HG03135 (cell line): ENCODE measurements around the gene KYAT1.
"Not testable (repeated sequence)": the region's sequence is repeated elsewhere in the genome, so short reads cannot be mapped to it uniquely, and the experiment has no call there.

ENCODE experiments used
- ATAC-seq: cut with Tn5 transposase; IDR thresholded peaks from one replicate; pipeline ENCODE4 v1.9.1; 2021; ENCODE audit warnings: mild to moderate bottlenecking, moderate library complexity; ENCODE audit not compliant: unreplicated experiment

The KYAT1 gene

DNA sequence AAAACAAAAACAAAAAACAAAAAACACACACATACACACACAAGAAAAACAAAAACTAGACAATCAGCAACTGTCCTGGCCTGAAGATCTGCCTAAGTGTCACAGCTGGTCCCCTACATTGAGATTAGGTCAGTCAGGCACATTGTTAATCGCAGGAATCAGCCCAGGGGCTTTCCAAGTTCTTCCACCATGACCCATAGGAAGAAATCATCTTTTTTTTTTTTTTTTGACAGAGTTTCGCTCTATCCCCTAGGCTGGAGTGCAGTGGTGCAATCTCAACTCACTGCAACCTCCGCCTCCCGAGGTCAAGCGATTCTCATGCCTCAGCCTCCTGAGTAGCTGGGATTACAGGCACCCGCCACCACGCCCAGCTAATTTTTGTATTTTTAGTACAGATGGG, 38.6 kb downstream of the KYAT1 start:
- not testable (repeated sequence) for ATAC-seq

DNA sequence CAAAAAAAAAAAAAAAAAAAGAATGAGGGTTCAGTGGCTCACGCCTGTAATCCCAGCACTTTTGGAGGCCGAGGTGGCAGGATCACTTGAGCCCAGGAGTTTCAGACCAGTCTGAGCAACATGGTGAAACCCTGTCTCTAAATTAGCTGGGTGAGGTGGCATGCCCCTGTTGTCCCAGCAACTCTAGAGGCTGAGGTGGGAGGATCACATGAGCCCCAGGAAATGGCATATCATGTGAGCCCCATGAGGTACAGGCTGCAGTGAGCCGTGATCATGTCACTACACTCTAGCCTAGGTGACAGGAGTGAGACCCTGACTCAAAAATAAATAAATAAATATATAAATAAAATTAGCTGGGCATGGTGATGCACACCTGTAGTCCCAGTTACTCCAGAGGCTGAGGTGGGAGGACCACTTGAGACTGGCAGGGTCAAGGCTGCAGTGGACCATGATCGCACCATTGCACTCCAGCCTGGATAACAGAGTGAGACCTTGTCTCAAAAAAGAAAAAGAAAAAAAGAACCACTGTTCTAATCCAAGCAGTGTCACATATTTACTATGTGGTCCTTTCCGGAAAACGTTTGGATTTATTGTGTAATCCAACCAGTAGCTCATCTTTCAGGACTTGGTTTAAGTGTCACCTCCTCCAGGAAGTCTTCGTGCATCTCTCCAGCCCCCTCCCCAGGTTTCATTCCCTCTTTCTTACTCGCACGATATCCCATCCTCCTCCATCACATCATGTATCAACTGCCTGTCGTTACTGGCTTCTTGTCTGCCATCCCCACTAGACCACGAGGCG, 39.9 kb downstream of the KYAT1 start:
- ATAC-seq = no peak

DNA sequence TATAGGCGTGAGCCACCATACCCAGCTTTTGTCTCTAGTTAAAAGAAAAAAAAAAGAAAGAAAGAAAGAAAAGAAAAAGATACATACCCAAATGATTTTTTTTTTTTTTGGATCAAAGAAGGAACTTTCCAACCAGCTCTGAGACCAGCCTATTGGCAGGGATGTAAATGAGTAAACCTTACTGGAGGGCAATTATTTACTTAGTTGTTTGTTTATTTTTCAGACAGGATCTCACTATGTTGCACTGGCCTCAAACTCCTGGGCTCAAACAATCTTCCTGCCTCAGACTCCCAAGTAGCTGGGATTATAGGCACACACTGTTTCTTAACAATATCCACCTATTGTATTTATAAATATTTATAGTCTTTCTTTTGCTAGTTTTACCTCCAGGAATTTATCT, 41.2 kb downstream of the KYAT1 start:
- ATAC-seq = no peak

DNA sequence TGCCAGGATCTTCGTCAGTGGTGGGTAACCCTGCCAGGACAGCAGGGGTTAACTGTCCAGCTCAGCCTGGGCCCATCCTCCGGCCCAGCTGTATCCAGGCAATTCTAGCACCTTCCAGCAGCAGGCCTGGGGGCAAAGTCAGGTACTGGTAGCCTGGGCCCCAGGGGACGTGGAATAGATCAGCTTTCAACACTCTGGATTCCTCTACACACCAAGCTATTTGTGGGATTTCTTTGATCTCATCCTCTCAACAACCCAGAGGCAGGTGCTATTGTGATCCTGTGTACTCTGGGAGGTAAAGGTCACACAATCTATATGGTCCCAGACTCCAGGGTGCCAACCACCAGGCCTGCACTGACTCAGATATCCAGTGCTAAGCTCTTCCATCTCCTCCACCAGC, 43.4 kb downstream of the KYAT1 start:
- ATAC-seq = no peak

DNA sequence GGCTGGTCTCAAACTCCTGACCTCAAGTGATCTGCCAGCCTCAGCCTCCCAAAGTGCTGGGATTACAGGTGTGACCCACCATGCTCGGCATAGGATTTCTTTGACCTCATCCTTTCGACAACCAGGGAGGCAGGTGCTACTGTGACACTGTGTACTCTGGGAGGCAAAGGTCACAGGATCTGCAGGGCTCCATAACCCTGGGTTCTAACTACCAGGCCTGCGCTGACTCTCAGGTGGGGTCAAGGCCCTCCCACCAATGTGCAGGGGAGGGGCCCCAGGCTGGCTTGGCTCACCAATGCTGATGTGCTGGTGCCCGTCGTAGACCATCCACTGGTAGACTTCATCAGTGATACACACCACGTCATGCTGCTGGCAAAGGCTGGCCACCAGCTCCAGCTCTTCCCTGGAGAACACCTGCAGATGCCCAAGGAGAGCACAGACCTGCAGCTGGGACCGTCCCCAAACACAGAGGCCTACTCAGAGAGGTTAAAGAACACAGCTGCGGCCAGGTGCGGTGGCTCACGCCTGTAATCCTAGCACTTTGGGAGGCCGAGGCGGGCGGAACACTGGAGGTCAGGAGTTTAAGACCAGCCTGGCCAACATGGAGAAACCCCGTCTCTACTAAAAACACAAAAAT, 45.1 kb downstream of the KYAT1 start:
- ATAC-seq = no peak

DNA sequence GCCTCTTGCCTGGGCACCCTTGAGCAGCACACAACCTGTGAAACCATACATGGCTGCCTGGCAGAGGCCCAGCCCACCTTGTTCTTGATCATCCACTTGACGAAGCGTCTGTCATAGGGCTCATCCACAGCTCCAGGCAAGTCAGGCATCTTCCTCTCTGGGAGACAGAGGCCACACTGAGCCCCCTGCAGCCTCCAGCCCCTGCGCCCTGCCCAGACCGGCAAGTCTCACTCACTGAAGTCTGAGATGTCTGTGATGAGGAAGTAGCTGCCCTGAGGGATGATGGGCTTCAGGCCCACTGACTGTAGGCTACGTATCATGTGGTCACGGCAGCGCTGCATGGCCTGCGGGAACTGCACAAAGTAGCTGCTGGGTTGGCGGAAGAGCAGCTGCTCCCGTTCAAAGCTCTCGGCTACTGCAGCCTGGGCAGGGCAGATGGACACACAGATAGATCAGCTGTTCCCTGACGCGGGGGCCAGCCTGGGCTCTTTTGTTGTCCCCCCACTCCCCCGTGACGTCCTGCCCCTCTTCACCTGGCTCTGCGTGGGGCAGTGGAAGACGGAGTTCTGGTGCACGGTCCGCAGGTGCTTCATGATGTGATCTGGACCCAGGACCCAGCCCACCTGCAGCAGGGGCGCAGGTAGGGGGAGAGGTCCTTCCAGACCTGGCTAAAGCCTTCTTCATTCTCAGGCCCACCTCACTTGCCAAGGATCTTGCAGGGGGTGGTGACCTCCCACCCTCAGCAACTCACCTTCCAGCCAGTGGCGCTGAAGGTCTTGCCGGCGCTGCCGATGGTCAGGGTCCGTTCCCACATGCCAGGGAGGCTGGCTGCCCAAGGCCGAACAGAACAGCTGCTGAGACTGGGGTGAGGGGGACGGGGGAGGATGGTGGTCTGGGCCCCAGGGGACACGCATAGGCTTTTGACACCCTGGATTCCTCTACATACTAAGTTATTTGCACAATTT, 46.2 kb downstream of the KYAT1 start:
- no peak for ATAC-seq

DNA sequence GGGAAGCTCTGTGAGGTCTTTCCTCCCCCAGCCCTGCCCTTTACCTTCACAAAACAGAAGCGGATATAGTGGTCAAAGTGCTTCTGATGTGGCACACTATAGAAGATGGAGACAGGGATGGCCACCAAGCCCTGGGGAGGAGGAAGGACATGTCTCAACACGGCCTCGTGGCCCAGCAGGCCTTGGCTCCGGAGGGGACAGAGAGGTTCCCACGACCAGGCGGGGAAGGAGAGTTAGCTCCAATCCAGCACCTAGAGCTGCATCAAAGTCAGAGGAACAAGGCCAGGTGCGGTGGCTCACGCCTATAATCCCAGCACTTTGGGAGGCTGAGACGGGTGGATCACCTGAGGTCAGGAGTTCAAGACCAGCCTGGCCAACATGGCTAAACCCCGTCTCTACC, 48.1 kb downstream of the KYAT1 start:
- no peak for ATAC-seq

DNA sequence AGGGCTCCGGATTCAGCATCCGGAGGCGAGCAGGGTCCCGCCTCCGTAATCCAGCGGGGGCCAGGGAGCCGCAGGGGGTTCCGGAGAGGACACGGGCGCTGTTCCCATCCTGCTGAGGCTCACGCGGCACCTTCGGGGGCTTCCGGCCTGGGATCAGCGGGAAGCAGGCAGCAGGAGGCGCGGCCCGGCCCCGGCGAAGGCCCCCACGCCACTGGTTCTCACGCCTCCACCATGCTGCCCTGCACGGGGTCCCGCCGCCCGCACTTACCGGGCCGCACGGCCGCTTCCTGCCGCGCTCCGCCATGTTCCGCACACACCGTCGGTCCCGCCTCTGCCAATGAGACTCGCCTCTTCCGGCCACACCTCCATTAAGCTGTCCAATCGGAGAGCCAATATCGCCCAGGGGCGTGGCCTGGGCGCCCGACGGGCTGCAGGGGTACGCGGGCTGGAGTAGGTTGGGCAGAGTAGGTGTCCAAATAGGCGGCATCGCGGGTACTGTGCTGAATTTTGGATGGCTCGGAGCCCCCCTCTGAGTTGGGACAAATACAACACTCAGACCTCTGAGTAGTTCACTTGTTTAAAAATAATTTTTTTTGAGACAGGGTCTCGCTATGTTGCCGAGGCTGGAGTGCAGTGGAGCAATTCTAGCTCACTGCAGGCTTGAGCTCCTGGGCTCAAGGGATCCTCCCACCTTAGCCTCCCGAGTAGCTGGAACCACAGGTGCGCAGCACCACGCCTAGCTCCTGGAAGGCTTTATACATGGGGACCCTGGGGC, 52.1 kb downstream of the KYAT1 start, which contains the start of gene SPOUT1:
Gene SPOUT1 (minus strand): TSS at position 318 of the 775 bp plus-strand sequence. CDS start 14 bp downstream, at position 304.
- ATAC-seq = peak; percentile 98

DNA sequence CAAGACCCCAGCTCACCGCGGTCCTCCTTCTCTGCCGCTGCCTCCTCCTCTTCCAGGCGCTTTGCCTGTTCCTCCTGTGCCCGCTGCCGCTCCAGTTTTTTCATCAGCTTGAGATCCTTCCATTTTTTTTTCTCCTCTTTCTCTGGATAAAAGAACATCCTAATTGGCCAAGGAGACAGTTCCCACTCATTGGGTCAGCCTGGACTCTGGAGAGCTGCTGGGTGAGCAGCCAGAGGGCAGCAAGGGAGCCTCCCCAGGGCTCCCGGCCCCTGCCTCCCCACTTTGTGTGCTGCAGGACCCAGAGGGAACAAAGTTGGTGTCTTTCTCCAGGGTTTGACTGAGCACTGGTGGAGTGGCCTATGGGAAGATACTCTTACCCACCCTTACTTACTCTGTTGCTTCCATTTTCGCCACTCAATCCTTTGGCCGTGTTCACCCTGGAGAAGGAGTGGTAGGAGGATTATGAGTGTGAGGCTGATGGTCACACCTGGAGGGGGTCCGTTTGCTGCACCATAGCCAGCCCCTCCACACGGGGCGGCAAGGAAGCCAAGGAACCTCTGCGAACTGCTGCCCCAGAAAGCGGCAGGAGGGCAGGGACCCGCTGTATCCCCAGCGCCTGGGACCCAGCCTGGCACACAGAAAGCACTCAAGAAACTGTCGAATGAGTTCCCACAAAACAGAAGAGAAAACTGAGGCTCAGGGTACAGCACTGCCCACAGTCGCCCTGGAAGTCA, 52.9 kb downstream of the KYAT1 start:
- peak; percentile 7 for ATAC-seq

DNA sequence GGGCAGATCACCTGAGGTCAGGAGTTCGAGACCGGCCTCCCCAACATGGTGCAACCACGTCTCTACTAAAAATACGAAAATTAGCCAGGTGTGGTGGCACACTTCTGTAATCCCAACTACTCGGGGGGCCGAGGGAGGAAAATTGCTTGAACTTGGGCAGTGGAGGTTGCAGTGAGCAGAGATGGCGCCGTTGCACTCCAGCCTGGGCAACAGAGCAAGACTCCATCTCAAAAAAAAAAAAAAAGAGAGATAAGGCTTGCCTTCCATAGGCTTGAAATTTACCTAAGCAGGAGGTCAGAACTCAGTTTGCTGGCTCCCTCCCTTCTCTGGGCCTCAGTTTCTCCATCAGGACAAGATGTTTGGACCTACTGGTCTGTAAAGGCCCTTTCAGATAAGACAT, 53.5 kb downstream of the KYAT1 start:
- no peak for ATAC-seq

DNA sequence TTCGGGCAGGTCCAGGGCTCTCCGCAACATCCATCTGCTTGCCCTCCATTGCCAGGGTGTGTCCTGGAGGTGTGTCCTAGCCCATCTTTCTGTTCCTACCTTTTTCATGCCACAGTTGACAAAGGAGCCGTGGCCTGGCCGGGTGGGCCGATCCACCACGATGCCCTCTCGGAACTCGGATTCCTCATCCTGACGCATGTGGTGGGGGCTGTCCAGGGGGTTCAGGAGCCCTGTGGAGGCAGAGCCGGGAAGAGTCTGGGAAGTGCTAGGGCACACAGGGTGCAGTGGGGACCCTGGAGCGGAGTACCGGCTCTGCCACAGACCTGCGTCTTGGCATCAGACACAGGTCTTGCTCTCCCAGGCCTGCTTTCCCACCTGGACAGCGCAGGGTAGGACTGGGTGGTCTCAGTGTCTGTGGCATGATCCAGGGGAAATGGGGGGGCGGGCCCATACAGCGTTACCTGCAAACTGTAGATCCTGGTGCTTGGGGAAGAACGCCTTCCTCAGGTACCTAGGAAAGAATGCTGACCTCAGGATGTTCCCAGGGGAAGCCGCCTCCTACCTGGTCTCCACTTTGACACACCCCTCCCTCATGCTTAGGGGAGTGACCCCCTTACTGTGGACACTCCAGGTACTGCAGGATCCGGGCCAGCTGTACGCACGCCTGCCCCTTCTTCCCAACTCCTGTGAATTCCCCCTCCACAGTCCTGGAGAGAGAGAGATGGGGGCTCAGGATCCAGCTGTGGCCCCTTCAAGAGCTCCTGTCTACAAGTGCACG, 55.6 kb downstream of the KYAT1 start:
- ATAC-seq = no peak

DNA sequence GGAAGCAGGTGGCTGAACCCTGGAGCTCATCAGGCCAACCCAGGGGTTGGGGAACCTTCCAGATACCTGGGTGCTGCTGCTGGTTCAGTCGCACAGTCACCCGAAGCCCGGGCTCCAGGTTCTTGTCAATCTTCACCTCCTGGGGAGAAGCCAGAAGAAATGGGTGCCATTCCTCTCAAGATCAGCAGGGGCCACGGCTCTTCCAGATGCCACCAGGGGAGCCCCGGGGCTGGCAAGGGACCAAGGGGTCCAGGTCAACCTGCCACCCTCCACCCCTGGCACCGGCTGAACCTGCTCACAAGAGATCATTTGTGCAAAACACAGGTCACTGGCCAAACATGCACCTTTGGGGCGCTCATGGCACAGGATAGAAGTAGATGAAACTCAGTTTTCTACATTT, 56.8 kb downstream of the KYAT1 start:
- ATAC-seq = no peak

DNA sequence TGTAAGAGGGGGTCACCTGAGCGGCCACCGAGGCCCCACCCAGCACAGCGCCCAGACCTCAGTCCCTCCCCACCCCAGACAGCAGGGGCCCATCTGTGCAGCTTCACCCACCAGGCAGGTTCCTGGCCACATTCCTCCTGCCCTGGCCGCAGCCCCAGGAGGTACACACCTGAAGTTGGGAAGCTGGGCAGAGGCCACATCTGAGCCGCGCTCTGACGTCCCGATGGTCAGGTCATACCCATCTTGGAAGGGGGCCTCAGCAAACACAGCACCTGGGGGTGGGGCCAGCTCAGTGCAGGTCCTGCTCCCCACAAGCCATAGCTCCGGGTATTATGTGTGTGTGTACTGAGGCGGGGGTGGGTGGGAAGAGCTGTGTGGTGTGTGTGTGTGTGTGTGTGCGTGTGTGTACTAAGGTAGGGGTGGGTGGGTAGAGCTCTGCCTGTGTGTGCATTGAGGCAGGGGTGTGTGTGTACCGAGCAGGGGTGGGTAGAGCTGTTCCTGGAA, 57.8 kb downstream of the KYAT1 start:
- no peak for ATAC-seq

DNA sequence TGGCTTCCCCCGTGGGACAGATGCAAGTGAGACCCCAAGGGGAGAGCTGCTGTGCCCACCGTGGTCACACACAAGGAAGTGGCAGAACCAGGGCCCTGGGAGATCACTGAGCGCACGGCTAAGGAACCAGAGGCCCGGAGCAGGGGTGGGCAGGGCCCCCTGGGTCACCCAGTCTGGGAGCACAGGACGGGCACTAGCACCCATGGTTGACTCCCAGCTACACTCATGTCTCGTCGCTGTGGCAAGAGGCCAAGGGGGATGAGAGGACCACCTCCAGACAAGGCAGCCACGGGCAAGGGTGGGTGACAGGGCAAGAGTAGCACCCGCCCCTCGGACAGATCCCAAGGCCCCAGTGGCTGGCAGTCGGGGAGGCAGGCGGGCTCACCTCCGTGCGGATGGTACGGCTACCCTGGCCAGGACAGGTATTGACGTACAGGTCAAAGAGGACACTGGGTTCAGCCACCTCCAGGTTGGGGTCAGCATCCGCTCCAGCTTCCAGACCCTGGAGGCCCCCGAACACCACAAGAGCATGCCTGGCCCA, 58.3 kb downstream of the KYAT1 start:
- no peak for ATAC-seq

DNA sequence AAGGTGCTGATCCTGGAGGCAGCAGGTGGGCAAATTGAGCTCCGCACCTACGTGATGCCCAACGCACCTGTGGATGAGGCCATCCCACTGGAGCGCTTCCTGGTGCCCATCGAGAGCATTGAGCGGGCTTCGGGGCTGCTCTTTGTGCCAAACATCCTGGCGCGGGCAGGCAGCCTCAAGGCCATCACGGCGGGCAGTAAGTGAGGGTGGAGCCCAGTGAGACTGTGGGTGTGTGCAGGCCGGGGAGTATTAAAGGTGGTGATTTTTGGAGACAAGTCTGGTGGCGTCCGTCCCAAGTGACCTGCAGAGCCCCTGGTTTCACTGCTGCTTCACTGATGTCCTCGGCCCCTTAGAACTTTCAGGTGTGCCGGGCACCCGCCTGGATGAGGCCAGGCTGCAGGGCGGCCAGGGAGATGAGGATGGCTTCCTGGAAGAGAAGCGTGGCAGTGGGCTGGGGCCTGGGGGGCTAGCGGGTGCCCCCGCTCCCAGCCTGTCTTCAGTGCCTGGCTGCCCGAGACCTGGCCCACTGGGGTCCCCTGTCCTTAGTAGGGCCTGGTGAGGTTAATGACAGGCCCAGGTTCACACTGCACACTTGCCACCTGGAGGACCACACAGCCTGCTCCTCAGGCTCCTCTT, 59.2 kb downstream of the KYAT1 start:
- ATAC-seq = no peak

DNA sequence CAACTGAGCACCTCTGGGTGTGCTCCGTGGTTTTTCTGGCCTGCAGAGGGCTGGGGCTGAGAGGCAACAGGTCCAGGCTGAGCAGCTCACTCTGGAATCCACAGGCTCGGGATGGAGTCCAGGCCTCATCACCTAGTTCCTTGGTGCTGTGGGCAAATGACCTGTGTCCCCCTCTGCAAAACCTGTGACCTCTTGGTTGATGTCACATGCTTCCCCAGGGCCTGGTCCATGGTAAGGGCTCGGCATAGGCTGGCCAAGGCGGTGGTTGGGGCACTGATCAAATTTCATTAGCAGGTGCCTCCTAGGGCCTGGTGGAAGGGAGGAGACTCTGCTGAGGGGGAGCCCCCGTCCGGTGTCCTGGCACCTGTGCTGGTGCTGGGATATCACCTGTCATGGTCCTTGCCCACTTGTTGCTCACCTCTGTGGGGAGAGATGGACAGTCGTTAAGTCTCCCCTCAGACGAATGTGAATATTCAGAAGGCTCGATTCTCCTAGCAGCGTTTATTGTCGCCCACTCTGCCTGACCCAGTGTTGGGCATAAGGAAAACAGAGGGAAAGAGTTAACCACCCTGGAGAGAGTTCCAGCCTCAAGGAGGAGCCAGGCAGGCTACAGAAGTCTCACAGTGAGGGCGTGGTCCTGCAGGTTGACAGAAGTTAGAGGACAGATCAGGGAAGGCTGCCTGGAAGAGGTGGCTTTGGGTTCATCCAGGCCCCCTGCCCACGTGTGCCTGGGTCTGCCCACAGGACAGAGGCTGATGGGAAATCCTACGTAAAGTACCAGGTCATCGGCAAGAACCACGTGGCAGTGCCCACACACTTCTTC, 60.0 kb downstream of the KYAT1 start:
- ATAC-seq = no peak
